Measurements from ENCODE around the gene PIGR. TPM values are rescaled to one million over a fixed set of nuclear protein-coding genes. Genes with fewer than 3 reads are reported as not detected.

PIGR gene
- total RNA-seq, 2 donors from 2014 or later: 0.05 TPM; not detected in 1

DNA sequence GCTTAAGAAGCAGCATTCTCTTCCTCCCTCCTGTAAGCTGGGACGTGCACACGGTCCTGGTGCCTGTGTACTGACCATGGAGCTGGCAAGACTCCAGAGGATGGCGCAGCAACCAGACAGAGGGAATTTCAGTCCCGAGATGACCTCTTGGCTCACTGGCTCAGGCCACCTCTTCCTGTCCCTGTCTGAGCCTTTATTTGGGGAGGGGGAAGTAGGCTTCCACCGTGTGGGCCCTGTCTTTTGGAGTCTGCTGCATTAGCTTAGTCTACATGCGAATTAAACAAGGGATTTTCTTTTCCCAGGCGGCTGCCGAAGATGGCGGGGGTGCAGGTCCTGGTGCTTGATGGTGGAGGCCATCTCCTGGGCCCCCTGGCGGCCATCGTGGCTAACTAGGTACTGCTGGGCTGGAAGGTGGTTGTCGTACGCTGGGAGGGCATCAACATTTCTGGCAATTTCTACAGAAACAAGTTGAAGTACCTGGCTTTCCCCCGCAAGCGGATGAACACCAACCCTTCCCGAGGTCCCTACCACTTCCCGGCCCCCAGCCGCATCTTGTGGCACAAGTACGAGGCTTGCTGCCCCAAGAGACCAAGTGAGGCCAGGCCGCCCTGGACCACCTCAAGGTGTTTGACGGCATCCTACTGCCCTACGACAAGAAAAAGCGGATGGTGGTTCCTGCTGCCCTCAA is 38.8 kb downstream of the PIGR start:
- DNase-seq (ENCODE audit: low spot score in 2 of 2) (no peak), ATAC-seq (no peak)
- Mint-ChIP-seq H3K9me3 (peaks cover 0 to 7% of the 10 kb centered on the region in 2 donors), H3K27ac (peak overlapping the region in 1 of 2 donors; percentile 6), H3K36me3 (peaks cover 41 to 52% of the 10 kb centered on the region in 2 donors)

DNA sequence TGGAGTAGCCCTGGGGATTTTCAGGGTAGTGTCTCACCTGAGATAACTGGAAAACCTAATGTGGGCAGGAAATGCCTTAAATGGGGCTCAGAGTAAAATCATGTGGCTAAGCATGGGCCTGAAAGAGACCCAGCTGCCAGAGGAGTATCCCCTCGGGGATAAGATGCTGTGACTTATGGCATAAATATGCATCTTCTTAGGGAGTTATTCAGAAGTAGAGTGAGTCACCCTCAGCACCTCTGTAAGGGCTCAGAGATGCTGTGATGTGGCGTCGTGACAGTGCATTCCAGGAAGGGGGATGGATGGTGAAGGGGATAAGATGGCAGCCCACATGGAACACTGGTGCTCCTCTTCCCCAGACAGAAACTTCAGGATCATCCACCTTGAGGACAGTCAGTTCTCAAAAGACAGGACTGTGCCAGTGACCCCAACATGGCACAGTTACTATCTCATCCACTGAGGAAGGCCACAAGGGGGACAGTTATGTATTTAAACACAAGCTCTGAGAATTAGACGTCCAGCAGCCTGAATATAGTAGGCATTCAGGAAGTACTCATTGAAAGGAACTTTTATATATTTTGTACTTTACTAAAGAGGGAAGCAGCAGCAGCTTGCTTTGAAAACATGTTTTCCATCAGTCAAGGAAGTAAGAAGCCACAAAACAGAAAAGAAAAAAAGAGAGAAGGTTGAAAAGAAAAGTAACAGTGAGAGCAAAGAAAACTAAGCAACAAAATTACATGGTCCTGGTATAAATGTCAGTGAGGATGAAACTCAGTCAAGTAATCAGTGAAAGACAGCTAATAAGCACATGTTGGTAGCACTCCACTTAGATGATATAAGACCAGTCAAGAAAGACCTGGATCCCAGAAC is 40.7 kb downstream of the PIGR start:
- H3K36me3 Mint-ChIP-seq: peaks cover 37 to 58% of the 10 kb centered on the region in 2 donors
- ATAC-seq (peak; percentile 93 to 95), DNase-seq (ENCODE audit: low spot score in 2 of 2) (peak; percentile 46 to 69)
- peaks cover 0 to 7% of the 10 kb centered on the region in 2 donors for H3K9me3 Mint-ChIP-seq
- H3K27ac Mint-ChIP-seq: peak overlapping the region; percentile 93 to 98

DNA sequence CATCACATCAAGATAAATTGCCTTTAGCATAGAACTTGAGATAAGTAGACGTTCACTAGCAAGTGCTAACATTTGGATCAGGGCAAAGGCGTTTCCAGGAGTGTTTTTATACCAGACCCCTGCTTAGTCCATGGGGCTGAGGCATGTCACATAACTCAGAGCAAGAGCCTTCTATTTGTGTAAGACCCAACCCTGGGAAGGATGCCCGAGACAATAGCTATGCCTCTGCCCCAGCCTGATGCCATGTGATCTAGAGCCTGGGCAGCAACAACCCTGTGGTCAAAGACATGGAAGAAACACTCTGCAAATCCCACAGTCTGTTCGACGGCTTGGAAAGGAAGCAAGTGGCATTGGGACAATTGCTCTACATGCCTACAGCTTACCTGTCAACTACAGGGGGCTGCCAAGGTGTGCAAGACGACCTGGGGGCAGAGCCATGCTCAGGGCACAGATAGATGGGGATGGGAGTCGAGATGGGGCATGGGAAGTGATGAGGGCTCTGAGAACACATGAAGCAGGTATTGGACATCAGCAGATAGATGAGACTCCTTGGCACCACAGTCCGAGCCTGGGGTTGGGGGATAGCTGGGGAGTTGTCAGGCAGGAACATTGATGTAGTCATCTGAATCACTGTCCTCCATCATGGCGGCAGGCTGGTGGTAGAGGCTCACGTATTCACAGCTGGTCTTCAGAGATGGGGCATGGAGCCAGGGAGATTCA is 41.7 kb downstream of the PIGR start:
- peaks cover 0 to 7% of the 10 kb centered on the region in 2 donors for H3K9me3 Mint-ChIP-seq
- peaks cover 37 to 58% of the 10 kb centered on the region in 2 donors for H3K36me3 Mint-ChIP-seq
- ATAC-seq (no peak), DNase-seq (ENCODE audit: low spot score in 2 of 2) (no peak)
- H3K27ac Mint-ChIP-seq: peak overlapping the region; percentile 93 to 98

DNA sequence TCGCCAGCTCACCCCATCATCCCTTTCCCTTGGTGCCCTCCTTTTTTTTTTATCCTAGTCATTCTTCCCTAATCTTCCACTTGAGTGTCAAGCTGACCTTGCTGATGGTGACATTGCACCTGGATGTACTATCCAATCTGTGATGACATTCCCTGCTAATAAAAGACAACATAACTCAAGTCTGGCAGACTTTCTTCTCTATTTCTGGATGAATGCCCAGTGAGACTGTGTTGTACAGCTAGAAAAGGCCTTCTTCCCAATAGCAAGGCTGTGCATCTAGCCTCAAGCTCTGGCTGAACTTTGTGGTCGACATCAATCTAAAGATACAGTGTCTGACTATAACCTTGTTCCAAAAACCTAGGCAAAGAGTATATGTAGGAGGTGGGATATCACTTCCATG is 42.6 kb downstream of the PIGR start:
- ATAC-seq (no peak), DNase-seq (ENCODE audit: low spot score in 2 of 2) (no peak)
- peaks cover 0 to 7% of the 10 kb centered on the region in 2 donors for H3K9me3 Mint-ChIP-seq
- no peak overlapping the region for H3K27ac Mint-ChIP-seq
- peaks cover 41 to 62% of the 10 kb centered on the region in 2 donors for H3K36me3 Mint-ChIP-seq

DNA sequence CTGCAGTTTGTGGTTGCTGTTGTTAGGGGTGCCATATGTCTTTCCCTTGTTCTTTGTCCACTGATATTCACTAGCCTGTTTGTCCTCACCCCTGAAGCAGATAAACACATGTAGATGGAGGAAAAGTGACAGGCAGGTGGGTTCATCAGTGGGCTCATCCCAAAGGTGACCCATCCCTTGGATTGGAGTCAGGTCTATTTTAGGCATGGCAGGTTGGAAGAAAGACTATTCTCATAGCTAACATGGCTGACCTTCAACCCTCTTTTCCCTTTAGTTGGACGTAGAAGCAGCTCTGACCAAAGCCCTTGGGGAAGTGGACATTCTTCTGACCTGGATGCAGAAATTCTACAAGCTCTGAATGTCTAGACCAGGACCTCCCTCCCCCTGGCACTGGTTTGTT is 43.6 kb downstream of the PIGR start:
- DNase-seq (ENCODE audit: low spot score in 2 of 2) (no peak), ATAC-seq (no peak)
- Mint-ChIP-seq H3K9me3 (peaks cover 0 to 7% of the 10 kb centered on the region in 2 donors), H3K36me3 (peaks cover 36 to 58% of the 10 kb centered on the region in 2 donors), H3K27ac (no peak overlapping the region)

DNA sequence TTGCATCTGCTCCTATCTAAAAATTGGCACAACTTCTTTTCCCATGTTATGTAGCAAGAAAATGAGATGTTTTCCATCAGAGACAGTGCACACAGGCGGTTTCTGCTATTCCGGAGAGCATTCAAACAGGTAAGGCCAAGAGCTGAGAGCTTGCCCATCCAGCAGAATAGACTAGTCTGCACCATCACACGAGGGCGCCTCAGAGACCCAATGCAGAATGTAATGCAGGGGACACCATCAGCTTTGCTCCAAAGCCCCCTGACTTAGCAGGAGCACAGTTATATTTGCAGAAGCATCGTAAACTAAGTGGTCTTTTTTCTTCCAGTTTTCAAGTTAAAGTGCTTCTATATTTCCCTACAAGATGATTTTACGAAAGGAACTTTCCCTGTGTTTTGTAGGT is 44.3 kb downstream of the PIGR start:
- no peak overlapping the region for H3K27ac Mint-ChIP-seq
- no peak for ATAC-seq
- peaks cover 0 to 7% of the 10 kb centered on the region in 2 donors for H3K9me3 Mint-ChIP-seq
- peaks cover 39 to 63% of the 10 kb centered on the region in 2 donors for H3K36me3 Mint-ChIP-seq
- DNase-seq (ENCODE audit: low spot score in 2 of 2): no peak

DNA sequence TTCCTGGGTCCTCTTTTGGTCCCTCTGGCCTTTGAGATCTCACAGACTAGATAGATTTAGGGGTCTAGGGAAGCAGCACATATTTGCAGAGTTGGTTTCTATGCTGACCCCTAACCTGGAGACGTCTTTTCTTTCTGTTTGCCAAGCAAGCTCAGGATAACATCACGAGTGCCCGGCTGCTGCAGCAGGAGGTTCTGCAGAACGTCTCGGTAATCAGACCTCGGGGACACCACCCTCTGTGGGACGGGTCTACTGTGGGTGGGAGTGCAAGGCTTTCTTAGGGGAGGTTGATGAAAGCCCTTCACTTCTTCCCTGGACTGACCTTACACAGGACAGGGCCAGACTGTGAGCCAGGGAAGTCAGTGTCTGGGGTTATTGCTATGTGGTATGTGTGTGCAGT is 46.1 kb downstream of the PIGR start:
- DNase-seq (ENCODE audit: low spot score in 2 of 2) (no peak), ATAC-seq (no peak)
- H3K9me3 Mint-ChIP-seq: peaks cover 0 to 7% of the 10 kb centered on the region in 2 donors
- H3K36me3 Mint-ChIP-seq: peaks cover 29 to 55% of the 10 kb centered on the region in 2 donors
- peak overlapping the region in 1 of 2 donors; percentile 40 for H3K27ac Mint-ChIP-seq

DNA sequence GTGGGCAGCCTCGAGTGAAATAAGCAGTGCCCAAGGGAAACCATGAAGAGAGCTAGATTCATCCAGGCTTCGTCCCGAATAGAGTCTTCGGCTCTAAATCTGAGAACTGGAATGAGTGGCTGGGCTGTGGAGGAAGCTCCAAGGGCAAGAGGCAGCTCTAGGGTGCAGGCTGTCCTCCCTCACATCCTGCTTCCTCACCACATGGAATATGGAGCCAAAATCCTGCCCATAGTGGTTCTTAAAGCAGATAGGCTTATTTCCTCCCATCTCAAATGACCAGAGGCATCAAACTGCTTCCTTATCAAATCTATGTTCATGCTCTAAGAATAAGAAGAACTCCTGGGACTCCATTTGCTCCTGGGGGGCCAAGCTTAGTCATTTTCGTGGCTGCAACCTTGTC is 46.5 kb downstream of the PIGR start:
- Mint-ChIP-seq H3K36me3 (peaks cover 24 to 51% of the 10 kb centered on the region in 2 donors), H3K27ac (peak overlapping the region in 1 of 2 donors; percentile 40)
- ATAC-seq: no peak

DNA sequence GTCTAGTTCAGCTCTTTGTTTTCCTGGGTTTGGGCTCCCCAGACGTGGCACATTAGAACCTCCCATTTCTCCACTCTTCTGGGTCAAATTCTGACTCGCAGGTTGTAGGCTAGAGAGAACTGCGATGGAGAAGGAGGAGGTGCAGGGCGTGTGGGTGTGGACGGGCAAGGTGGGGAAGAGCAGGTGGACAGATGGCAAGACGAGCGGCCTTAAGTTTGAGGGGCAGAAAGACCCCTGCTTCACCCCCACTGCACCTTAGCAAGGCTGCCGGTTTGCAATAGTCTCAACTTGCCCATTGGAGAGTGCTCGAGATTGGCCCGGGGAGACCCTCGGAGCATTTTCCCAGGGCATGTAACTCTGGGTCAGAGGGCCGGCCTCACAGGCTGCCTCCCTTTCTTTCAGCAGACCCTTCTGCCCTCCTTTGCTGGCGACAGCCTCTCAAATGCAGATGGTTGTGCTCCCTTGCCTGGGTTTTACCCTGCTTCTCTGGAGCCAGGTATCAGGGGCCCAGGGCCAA is 47.3 kb downstream of the PIGR start:
- Mint-ChIP-seq H3K27ac (peak overlapping the region; percentile 86 to 89), H3K36me3 (peaks cover 19 to 43% of the 10 kb centered on the region in 2 donors), H3K9me3 (no peaks in the 10 kb centered on the region)
- DNase-seq (ENCODE audit: low spot score in 2 of 2): no peak
- ATAC-seq: no peak

More for the DNA sequence above, 46.5 kb downstream of the PIGR start:
- H3K9me3 Mint-ChIP-seq: peaks cover 0 to 3% of the 10 kb centered on the region in 2 donors
- no peak for DNase-seq (ENCODE audit: low spot score in 2 of 2)

DNA sequence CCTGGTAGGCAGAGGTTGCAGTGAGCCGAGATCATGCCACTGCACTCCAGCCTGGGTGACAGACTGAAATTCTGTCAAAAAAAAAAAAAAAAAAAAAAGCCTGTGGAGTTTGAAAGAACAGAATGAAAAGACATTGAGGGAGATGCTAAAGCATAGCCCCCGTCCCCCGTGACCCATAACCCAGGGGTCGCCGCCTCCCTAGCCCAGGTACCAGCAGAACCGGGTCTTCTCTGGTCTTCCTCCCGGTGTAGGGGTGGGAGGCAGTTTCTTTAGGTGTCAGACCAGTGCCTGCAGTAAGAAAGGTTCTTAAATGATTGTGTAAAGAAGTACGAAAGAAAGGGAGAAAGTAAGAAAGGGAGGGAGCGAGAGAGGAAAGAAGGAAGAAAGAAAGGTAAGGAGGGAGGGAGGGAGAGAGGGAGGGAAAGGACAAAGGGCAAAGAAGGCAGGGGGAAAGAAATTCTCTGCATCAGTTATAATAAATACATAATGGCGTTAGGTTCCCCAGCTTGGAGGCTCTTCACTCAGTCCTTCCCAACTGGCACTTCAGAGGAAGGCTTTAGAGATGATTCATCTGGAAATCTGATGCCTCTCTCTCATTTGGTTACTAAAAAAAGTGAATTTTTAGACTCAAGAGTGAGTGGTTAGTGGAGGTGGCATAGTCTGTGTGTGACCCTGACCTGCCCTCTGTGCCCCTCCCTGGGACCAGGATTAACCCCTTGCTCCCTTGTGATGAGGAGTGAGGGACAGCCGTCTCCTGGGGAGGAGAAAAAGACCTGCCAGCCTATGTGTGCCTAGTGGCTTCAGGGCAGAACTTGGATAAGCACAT is 48.0 kb downstream of the PIGR start:
- no peaks in the 10 kb centered on the region for H3K9me3 Mint-ChIP-seq
- H3K27ac Mint-ChIP-seq: peak overlapping the region; percentile 89 to 98
- H3K36me3 Mint-ChIP-seq: peaks cover 14 to 37% of the 10 kb centered on the region in 2 donors
- ATAC-seq (peak in 1 of 2 donors; percentile 37), DNase-seq (ENCODE audit: low spot score in 2 of 2) (no peak)

DNA sequence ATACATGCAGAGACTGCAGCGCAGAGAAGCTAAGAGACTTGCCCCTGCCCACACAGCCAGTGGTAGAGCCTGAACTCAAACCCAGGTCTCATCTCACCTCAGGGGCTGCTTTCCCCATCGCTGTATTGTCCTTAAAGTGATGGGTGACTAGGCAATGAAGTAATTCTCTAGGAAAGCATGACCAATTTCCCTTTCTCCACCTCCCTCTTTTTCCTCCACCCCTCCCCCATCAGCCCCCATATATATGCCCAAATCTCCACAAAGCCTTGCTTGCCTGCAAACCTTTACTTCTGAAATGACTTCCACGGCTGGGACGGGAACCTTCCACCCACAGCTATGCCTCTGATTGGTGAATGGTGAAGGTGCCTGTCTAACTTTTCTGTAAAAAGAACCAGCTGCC is 49.1 kb downstream of the PIGR start, which contains the start of gene IL24:
TSS of gene IL24 (plus strand) at position 269 of the 400 bp plus-strand sequence. CDS start 390 bp downstream, outside the sequence.
- peak; percentile 86 to 93 for ATAC-seq
- Mint-ChIP-seq H3K9me3 (no peaks in the 10 kb centered on the region), H3K27ac (peak within 1 kb of the TSS; percentile 89 to 98), H3K36me3 (peaks cover 9 to 25% of the 10 kb centered on the region in 2 donors)
- peak; percentile 66 to 68 for DNase-seq (ENCODE audit: low spot score in 2 of 2)

DNA sequence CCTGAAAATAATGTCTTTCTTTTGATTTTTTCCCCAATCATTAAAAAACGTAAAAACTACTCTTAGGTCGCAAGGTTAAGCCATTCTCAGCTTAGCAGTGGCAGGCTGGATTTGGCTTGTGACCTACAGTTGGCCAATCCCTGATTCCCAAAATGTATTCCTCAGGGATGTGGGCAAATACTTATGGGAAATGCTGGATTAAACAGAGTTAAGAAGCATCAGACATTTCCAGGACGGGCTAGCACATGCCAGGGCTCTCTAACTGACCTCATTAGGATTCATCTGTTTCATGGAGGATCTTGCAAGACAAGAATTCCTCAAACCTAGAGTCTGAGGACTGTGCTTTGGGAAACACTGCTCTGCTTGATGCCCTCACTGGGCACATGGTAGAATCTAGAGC is 50.0 kb downstream of the PIGR start:
- DNase-seq (ENCODE audit: low spot score in 2 of 2) (no peak), ATAC-seq (no peak)
- H3K27ac Mint-ChIP-seq: peak overlapping the region; percentile 89 to 98
- H3K9me3 Mint-ChIP-seq: no peaks in the 10 kb centered on the region
- peaks cover 9 to 18% of the 10 kb centered on the region in 2 donors for H3K36me3 Mint-ChIP-seq

DNA sequence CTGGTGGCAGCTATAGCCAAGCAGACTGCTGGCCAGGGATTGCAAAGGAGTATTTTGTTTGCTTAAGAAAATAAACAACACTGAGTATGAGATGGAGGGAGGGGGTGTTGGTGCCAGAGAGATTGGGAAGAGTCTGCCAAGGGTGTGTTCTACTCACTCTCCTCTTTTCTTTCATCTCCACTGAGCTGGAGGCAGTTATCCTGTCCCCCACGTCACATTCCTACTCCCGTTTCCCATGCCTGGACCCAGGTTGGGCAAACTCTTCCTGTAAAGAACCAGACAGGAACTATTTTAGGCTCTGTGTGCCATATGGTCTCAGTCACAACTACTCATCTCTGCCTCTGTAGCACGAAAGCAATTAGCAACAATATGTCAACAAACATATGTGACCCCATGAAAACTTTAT is 50.4 kb downstream of the PIGR start:
- no peak for ATAC-seq
- no peaks in the 10 kb centered on the region for H3K9me3 Mint-ChIP-seq
- peak overlapping the region in 1 of 2 donors; percentile 89 for H3K27ac Mint-ChIP-seq
- peaks cover 9 to 14% of the 10 kb centered on the region in 2 donors for H3K36me3 Mint-ChIP-seq
- DNase-seq (ENCODE audit: low spot score in 2 of 2): no peak

DNA sequence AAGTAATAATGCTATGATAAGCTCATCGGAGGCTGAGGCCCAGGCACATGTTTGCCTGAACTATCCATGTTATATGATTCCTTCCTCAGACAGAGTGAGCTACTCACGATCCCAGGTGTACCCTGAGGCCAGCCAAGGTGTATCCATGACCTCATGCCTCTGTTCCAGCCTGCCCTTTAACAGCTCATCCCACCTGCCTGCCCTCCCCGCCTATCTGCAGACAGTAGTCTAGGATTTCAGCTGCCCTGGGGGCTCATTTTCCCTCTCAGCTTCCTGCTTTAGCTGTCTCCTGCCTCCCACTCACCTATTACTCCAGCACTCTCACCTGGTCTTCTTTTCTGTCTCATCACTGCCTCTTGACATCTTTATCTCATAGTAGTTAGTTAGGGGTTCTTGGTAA is 50.9 kb downstream of the PIGR start:
- H3K27ac Mint-ChIP-seq: no peak overlapping the region

DNA sequence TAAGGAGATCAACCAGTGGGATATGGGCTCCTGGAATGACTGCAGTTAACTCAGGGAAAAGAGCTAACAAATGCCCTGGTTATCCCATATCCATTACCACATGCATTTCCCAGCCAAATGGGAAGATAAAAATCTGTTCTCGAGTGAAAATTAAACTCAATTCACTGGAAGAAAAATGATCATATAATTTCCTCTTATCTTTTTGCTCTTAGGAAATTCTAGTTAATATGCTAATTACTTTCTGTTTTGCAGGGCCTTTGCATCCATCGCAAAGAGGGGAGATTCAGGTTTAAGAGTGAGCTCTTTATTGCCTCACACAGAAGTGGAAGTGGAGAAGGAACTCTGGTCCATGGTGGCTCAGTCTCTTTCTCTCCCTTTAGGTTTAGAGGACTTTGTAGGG is 52.9 kb downstream of the PIGR start:
- no peaks in the 10 kb centered on the region for H3K9me3 Mint-ChIP-seq
- peaks cover 4 to 6% of the 10 kb centered on the region in 2 donors for H3K36me3 Mint-ChIP-seq
- no peak for ATAC-seq
- DNase-seq (ENCODE audit: low spot score in 2 of 2): no peak
- no peak overlapping the region for H3K27ac Mint-ChIP-seq

More for the DNA sequence above, 50.9 kb downstream of the PIGR start:
- DNase-seq (ENCODE audit: low spot score in 2 of 2) (no peak), ATAC-seq (no peak)
- Mint-ChIP-seq H3K36me3 (peaks cover 9 to 11% of the 10 kb centered on the region in 2 donors), H3K9me3 (no peaks in the 10 kb centered on the region)
